HCT116 (cell line): ENCODE results near the gene PANK4. TPM values are rescaled to one million over a fixed set of nuclear protein-coding genes. Genes with fewer than 3 reads are reported as not detected.

Experiments
- ATAC-seq: fragments of 200-7000 bp; cut with Tn5 transposase; 2 replicates; pipeline ENCODE4 v1.9.1; 2020; ENCODE audit warnings: mild to moderate bottlenecking, moderate library complexity
- BruUV-seq: library from RNA; stranded (reverse); fragments of 400-500 nt; replicated peaks from 2 replicates; lab custom pipeline; 2021; lab: Mats Ljungman, UMichigan
- CTCF ChIA-PET: fragments of 300-600 bp; sonication (Branson Sonifier 250); formaldehyde crosslinking; loops from one replicate; lab custom pipeline; 2021; ENCODE audit warnings: antibody characterized with exemption; lab: Charles Lee
- POLR2A ChIA-PET: fragments of 300-600, 350-600 bp; sonication (Branson Sonifier 250); formaldehyde crosslinking; loops from one replicate; lab custom pipeline; 2021; ENCODE audit warnings: antibody characterized with exemption; lab: Charles Lee
- RAD21 ChIA-PET, 2 experiments: fragments of 300-600 bp; sonication (Branson Sonifier 250); formaldehyde crosslinking; loops; one replicate each; lab custom pipeline; 2023; ENCODE audit warnings: low total read pairs in 2 of 2; ENCODE audit not compliant: uncharacterized antibody in 2 of 2, unreplicated experiment in 2 of 2, low non-redundant PET in 1 of 2; lab: Charles Lee
- DNase-seq: peaks from one replicate; pipeline ENCODE4 v3.0.0-alpha.2; 2010; ENCODE audit warnings: low read depth, low spot score
- H2AFZ ChIP-seq: fragments of 200-600 bp; shearing (Covaris generic), sonication (generic); 2 replicates; pipeline ENCODE4 v1.6.1; 2017; ENCODE audit warnings: low read depth, mixed run types, mixed read lengths, antibody characterized with exemption, low read length; ENCODE audit not compliant: poor library complexity, severe bottlenecking
- H3K27ac ChIP-seq: 2 replicates; pipeline ENCODE4 v1.5.1; 2012; ENCODE audit warnings: low read depth, low read length
- H3K27me3 ChIP-seq: fragments of 200-600 bp; sonication (generic); 2 replicates; pipeline ENCODE4 v1.6.1; 2016; ENCODE audit warnings: mixed run types, low read length, mixed read lengths; ENCODE audit not compliant: insufficient read depth
- H3K36me3 ChIP-seq, 2 experiments: fragments of 200-500 bp in 1 of 2; fragments of 200-600 bp in 1 of 2; sonication (Bioruptor generic) in 1 of 2; sonication (generic) in 1 of 2; 2 replicates each; pipeline versions ENCODE4 v1.5.1 to v1.6.1; 2014 to 2016; ENCODE audit warnings: low read length in 2 of 2, inconsistent platforms in 1 of 2, mixed read lengths in 1 of 2, mixed run types in 1 of 2; ENCODE audit not compliant: insufficient read depth in 2 of 2, control insufficient read depth in 1 of 2
- H3K4me1 ChIP-seq, 2 experiments: fragments of 200-600 bp in 1 of 2; sonication (generic) in 1 of 2; 2 replicates each; pipeline versions ENCODE4 v1.5.1 to v1.6.1; 2012 to 2017; ENCODE audit warnings: low read length in 2 of 2, inconsistent platforms in 1 of 2, mild to moderate bottlenecking in 1 of 2, mixed read lengths in 1 of 2, mixed run types in 1 of 2, moderate library complexity in 1 of 2; ENCODE audit not compliant: insufficient read depth in 2 of 2, control insufficient read depth in 1 of 2
- H3K4me2 ChIP-seq: fragments of 200-600 bp; sonication (generic); 2 replicates; pipeline ENCODE4 v1.6.1; 2017; ENCODE audit warnings: mixed run types, low read length, mixed read lengths
- H3K4me3 ChIP-seq, 2 experiments: fragments of 200-600 bp in 1 of 2; sonication (generic) in 1 of 2; replicated peaks in 1 of 2; 2 replicates each; pipeline ENCODE4 v1.5.1; 2011 to 2016; ENCODE audit warnings: low read length in 2 of 2, control low read depth in 1 of 2, low read depth in 1 of 2, mild to moderate bottlenecking in 1 of 2, mixed read lengths in 1 of 2, mixed run types in 1 of 2
- H3K79me2 ChIP-seq: fragments of 200-600 bp; sonication (generic); 2 replicates; pipeline ENCODE4 v1.6.1; 2017; ENCODE audit warnings: mild to moderate bottlenecking, mixed run types, low read length, moderate library complexity, mixed read lengths; ENCODE audit not compliant: insufficient read depth
- H3K9ac ChIP-seq: fragments of 200-600 bp; sonication (generic); 2 replicates; pipeline ENCODE4 v1.6.1; 2016; ENCODE audit warnings: low read length, mixed read lengths
- H3K9me2 ChIP-seq: fragments of 200-600 bp; sonication (generic), shearing (Covaris generic); 2 replicates; pipeline ENCODE4 v1.6.1; 2017; ENCODE audit warnings: mixed run types, mild to moderate bottlenecking, moderate library complexity; ENCODE audit not compliant: insufficient read depth
- H3K9me3 ChIP-seq, 2 experiments: fragments of 200-500 bp in 1 of 2; fragments of 200-600 bp in 1 of 2; sonication (Bioruptor generic) in 1 of 2; sonication (generic) in 1 of 2; 2 replicates each; pipeline ENCODE4 v1.6.1; 2014 to 2017; ENCODE audit warnings: low read length in 2 of 2, mixed read lengths in 2 of 2, inconsistent platforms in 1 of 2, low read depth in 1 of 2, mild to moderate bottlenecking in 1 of 2, mixed run types in 1 of 2, moderate library complexity in 1 of 2; ENCODE audit not compliant: control insufficient read depth in 1 of 2, insufficient read depth in 1 of 2
- H4K20me1 ChIP-seq: fragments of 200-600 bp; sonication (generic), shearing (Covaris generic); 2 replicates; pipeline ENCODE4 v1.6.1; 2017; ENCODE audit warnings: mixed run types, mild to moderate bottlenecking, moderate library complexity; ENCODE audit not compliant: insufficient read depth
- CBX3 ChIP-seq: IDR thresholded peaks from 2 replicates; pipeline ENCODE4 v1.6.1; 2012; ENCODE audit warnings: low read depth
- EZH2 ChIP-seq: fragments of 200-600 bp; sonication (generic); IDR thresholded peaks from 2 replicates; pipeline ENCODE4 v1.6.1; 2017; ENCODE audit warnings: antibody characterized with exemption, mixed run types
- FOSL1 ChIP-seq: IDR thresholded peaks from 2 replicates; pipeline ENCODE4 v1.6.1; 2012; ENCODE audit warnings: low read depth
- JUND ChIP-seq: IDR thresholded peaks from 2 replicates; pipeline ENCODE4 v1.6.1; 2012
- POLR2A ChIP-seq: IDR thresholded peaks from 2 replicates; pipeline ENCODE4 v1.7.0; 2011; ENCODE audit warnings: borderline replicate concordance; ENCODE audit not compliant: insufficient read depth, insufficient read length; ENCODE audit errors: extremely low read depth
- RAD21 ChIP-seq: IDR thresholded peaks from 2 replicates; pipeline ENCODE4 v1.6.1; 2012; ENCODE audit warnings: low read depth, mild to moderate bottlenecking
- SIN3A ChIP-seq: IDR thresholded peaks from 2 replicates; pipeline ENCODE4 v1.6.1; 2012; ENCODE audit warnings: low read depth
- ZFX ChIP-seq: fragments of 450-650 bp; IDR thresholded peaks from 2 replicates; pipeline ENCODE4 v1.6.1; 2017
- ZNF274 ChIP-seq: fragments of 200-500 bp; sonication (Bioruptor generic); IDR thresholded peaks from 2 replicates; pipeline ENCODE4 v1.6.1; 2014; ENCODE audit warnings: mild to moderate bottlenecking, low read depth, low read length, inconsistent platforms
- intact Hi-C: fragments of 100-400 bp; cut with micrococcal nuclease; formaldehyde crosslinking; loops from 2 replicates; pipeline ENCODE4 v1.10.0; 2022
- total RNA-seq: library from RNA; stranded (reverse); gene quantifications from one replicate; pipeline ENCODE4 v1.2.1, GENCODE V29; 2021; ENCODE audit not compliant: unreplicated experiment
- TF ChIP-seq, protein P1 (sequence below), 3 experiments: fragments of 200-600 bp in 1 of 3; sonication (generic) in 1 of 3; IDR thresholded peaks in 2 of 3; conservative IDR thresholded peaks in 1 of 3; 2 replicates each; pipeline ENCODE4 v1.5.1; 2012 to 2017; ENCODE audit warnings: low read depth in 2 of 3, low read length in 2 of 3, antibody characterized with exemption in 1 of 3, borderline replicate concordance in 1 of 3, control low read depth in 1 of 3, mild to moderate bottlenecking in 1 of 3, mixed read lengths in 1 of 3, mixed run types in 1 of 3, moderate library complexity in 1 of 3; ENCODE audit not compliant: insufficient read depth in 1 of 3

PANK4 gene
- total RNA-seq, 1 experiment from 2014 or later: 38.5 TPM

- Histone ChIP-seq H3K9ac (no peak overlapping the region), H3K9me2 (no peaks in the 10 kb centered on the region), H3K79me2 (no peaks in the 10 kb centered on the region), H3K4me1 (no peaks in the 10 kb centered on the region)
- BruUV-seq: no TSS peak
- TF ChIP-seq POLR2A (no peak), FOSL1 (no peak), EZH2 (no peak), ZNF274 (no peak), RAD21 (no peak), CBX3 (no peak), JUND (no peak), ZFX (no peak), SIN3A (no peak)
- TF ChIP-seq, protein P1, sequence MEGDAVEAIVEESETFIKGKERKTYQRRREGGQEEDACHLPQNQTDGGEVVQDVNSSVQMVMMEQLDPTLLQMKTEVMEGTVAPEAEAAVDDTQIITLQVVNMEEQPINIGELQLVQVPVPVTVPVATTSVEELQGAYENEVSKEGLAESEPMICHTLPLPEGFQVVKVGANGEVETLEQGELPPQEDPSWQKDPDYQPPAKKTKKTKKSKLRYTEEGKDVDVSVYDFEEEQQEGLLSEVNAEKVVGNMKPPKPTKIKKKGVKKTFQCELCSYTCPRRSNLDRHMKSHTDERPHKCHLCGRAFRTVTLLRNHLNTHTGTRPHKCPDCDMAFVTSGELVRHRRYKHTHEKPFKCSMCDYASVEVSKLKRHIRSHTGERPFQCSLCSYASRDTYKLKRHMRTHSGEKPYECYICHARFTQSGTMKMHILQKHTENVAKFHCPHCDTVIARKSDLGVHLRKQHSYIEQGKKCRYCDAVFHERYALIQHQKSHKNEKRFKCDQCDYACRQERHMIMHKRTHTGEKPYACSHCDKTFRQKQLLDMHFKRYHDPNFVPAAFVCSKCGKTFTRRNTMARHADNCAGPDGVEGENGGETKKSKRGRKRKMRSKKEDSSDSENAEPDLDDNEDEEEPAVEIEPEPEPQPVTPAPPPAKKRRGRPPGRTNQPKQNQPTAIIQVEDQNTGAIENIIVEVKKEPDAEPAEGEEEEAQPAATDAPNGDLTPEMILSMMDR (IDR thresholded peaks at IDR 0.05 in 2 of 3, conservative IDR thresholded peaks at IDR 0.05 in 1 of 3; ENCODE audit: borderline replicate concordance in 1 of 3, insufficient read depth in 1 of 3, low read depth in 2 of 3, low read length in 2 of 3): no peak
- TF ChIP-seq, all 23 proteins: peak for 0
- no peak overlapping the region for H2AFZ ChIP-seq
- ChIA-PET POLR2A (no interaction called here), CTCF (no interaction called here), RAD21 (no interaction called here)
- H3K36me3 ChIP-seq: no peaks in the 10 kb centered on the region
- no peaks in the 10 kb centered on the region for H4K20me1 ChIP-seq
- no peak overlapping the region for H3K4me3 ChIP-seq
- DNase-seq: no peak
- intact Hi-C loops: no loop called here
- H3K27me3 ChIP-seq: no peaks in the 10 kb centered on the region
- no peaks in the 10 kb centered on the region for H3K9me3 ChIP-seq
- no peak for ATAC-seq
- H3K4me2 ChIP-seq: no peak overlapping the region
- no peak overlapping the region for H3K27ac ChIP-seq
Observed at GRCh38 chr1:2473198-2473597, 53.2 kb downstream of the PANK4 start.
